PFSK-1 (cell line): ENCODE results near the gene DDB1.

Source experiments
- FOXP2 ChIP-seq: optimal IDR thresholded peaks from 2 replicates; pipeline ENCODE3; 2011; ENCODE audit warnings: borderline replicate concordance, control low read depth, inconsistent platforms; ENCODE audit not compliant: insufficient read depth; ENCODE audit errors: extremely low read length, extremely low read depth
- POLR2AphosphoS5 ChIP-seq: IDR thresholded peaks from 2 replicates; pipeline ENCODE4 v1.6.1; 2012; ENCODE audit warnings: low read depth, mild to moderate bottlenecking, control low read depth, low read length, moderate library complexity
- TAF1 ChIP-seq: IDR thresholded peaks from 2 replicates; pipeline ENCODE4 v1.6.1; 2012; ENCODE audit warnings: low read length, control low read depth, borderline replicate concordance; ENCODE audit not compliant: insufficient read depth
- TF ChIP-seq, protein P1 (sequence below), 2 experiments: IDR thresholded peaks; 2 replicates each; pipeline versions ENCODE4 v1.6.1 to v1.8.0; 2011 to 2012; ENCODE audit warnings: low read depth in 2 of 2, low read length in 2 of 2, control low read depth in 1 of 2, inconsistent platforms in 1 of 2, mild to moderate bottlenecking in 1 of 2, moderate library complexity in 1 of 2; ENCODE audit not compliant: insufficient read depth in 1 of 2

DNA sequence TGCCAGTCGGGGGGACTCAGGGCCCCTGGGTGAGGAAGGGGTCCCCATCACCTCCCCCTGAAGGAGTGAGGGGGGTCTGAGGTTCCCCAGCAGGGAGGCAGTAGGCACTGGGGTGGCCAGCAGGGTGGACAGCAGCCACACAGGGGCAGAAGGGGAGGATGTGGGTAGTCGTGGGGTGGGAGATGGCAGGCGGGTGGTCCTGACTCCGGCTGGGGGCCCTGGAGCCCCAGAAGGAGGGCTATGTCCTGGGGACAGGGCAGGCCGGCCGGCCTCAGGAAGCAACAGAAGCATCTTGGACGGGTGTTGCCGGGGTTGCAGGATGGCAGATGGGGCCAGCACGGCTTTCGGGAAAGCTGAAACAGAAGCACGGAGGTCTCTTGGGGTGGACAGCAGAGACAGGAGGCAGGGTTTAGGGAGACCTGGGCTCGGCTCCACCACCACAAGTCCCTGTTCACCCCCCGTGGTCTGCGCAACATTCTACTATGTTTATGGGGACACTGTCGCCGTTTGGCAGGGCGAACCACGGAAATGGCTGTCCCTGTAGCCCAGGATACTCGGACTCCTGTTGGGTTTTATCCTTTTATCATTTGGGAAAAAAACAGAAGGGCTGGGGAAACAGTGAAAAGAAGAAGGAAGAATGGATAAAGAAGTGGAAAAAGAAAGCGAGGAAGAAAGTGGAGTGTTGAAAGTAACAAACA is 51.9 kb downstream of the DDB1 start:
- TF ChIP-seq POLR2AphosphoS5, result no peak
- TF ChIP-seq TAF1, result no peak
- TF ChIP-seq, protein P1, sequence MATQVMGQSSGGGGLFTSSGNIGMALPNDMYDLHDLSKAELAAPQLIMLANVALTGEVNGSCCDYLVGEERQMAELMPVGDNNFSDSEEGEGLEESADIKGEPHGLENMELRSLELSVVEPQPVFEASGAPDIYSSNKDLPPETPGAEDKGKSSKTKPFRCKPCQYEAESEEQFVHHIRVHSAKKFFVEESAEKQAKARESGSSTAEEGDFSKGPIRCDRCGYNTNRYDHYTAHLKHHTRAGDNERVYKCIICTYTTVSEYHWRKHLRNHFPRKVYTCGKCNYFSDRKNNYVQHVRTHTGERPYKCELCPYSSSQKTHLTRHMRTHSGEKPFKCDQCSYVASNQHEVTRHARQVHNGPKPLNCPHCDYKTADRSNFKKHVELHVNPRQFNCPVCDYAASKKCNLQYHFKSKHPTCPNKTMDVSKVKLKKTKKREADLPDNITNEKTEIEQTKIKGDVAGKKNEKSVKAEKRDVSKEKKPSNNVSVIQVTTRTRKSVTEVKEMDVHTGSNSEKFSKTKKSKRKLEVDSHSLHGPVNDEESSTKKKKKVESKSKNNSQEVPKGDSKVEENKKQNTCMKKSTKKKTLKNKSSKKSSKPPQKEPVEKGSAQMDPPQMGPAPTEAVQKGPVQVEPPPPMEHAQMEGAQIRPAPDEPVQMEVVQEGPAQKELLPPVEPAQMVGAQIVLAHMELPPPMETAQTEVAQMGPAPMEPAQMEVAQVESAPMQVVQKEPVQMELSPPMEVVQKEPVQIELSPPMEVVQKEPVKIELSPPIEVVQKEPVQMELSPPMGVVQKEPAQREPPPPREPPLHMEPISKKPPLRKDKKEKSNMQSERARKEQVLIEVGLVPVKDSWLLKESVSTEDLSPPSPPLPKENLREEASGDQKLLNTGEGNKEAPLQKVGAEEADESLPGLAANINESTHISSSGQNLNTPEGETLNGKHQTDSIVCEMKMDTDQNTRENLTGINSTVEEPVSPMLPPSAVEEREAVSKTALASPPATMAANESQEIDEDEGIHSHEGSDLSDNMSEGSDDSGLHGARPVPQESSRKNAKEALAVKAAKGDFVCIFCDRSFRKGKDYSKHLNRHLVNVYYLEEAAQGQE (IDR thresholded peaks at IDR 0.05; ENCODE audit: insufficient read depth in 1 of 2, low read depth in 2 of 2, low read length in 2 of 2), result no peak
- no peak for TF ChIP-seq FOXP2
